HepG2 (cell line): ENCODE data around the gene P2RX7. TPM values are rescaled to one million over a fixed set of nuclear protein-coding genes. Genes with fewer than 3 reads are reported as not detected.

Source experiments
- ATAC-seq: fragments of 200-7000 bp; cut with Tn5 transposase; 3 replicates; pipeline ENCODE4 v1.9.1; 2020; ENCODE audit warnings: mild to moderate bottlenecking, moderate library complexity
- BruUV-seq: library from RNA; stranded (reverse); fragments of 400-500 nt; replicated peaks from 2 replicates; lab custom pipeline; 2021; lab: Mats Ljungman, UMichigan
- CTCF ChIA-PET: fragments of 300-600 bp; formaldehyde crosslinking; extraction: SDS; loops from one replicate; lab custom pipeline; 2021; ENCODE audit warnings: low total read pairs, inconsistent platforms, low intra/inter-chr PET ratio; lab: Yijun Ruan, JAX
- POLR2A ChIA-PET: fragments of 350-600 bp; sonication (Branson Sonifier 250); formaldehyde crosslinking; loops from one replicate; lab custom pipeline; 2020; ENCODE audit warnings: antibody characterized with exemption, inconsistent platforms; lab: Yijun Ruan, JAX
- DNase-seq: peaks from one replicate; pipeline ENCODE4 v3.0.0-alpha.2; 2015; ENCODE audit warnings: low spot score
- FAIRE-seq: peaks from 3 replicates; lab custom pipeline; 2011; peaks lifted over from hg19 to GRCh38; lab: Jason Lieb, UNC
- H2AFZ ChIP-seq: one replicate; pipeline ENCODE4 v1.6.1; 2011; ENCODE audit warnings: low read length, inconsistent platforms
- H3K27ac ChIP-seq: fragments of 300-600 bp; 3 replicates; pipeline ENCODE4 v1.8.0; 2011; ENCODE audit warnings: mixed run types, mild to moderate bottlenecking, mixed read lengths, low read length, inconsistent platforms; ENCODE audit not compliant: insufficient read depth; ENCODE audit errors: extremely low read length
- H3K27me3 ChIP-seq, 2 experiments: fragments of 200-600 bp in 1 of 2; 2 replicates in 1 of 2; 3 replicates in 1 of 2; pipeline versions ENCODE4 v1.6.0 to v1.8.0; 2011; ENCODE audit warnings: low read length in 2 of 2, mild to moderate bottlenecking in 2 of 2, moderate library complexity in 2 of 2, inconsistent platforms in 1 of 2; ENCODE audit not compliant: insufficient read depth in 2 of 2, control insufficient read depth in 1 of 2
- H3K36me3 ChIP-seq, 2 experiments: fragments of 200-600 bp in 1 of 2; replicated peaks in 1 of 2; 2 replicates in 1 of 2; 3 replicates in 1 of 2; pipeline versions ENCODE4 v1.5.1 to v1.8.0; 2011; ENCODE audit warnings: low read length in 2 of 2, inconsistent platforms in 1 of 2; ENCODE audit not compliant: insufficient read depth in 2 of 2, control insufficient read depth in 1 of 2
- H3K4me1 ChIP-seq: 2 replicates; pipeline ENCODE4 v1.5.1; 2012; ENCODE audit warnings: low read length, inconsistent platforms; ENCODE audit not compliant: insufficient read depth
- H3K4me2 ChIP-seq: 2 replicates; pipeline ENCODE4 v1.6.0; 2011; ENCODE audit warnings: low read depth, low read length, inconsistent platforms
- H3K4me3 ChIP-seq, 3 experiments: fragments of 200-600 bp in 1 of 3; sonication (generic), shearing (Covaris generic) in 1 of 3; replicated peaks in 1 of 3; 2 replicates each; pipeline ENCODE4 v1.5.1; 2011 to 2016; ENCODE audit warnings: low read length in 3 of 3, inconsistent platforms in 2 of 3, low read depth in 2 of 3, mild to moderate bottlenecking in 2 of 3, control low read depth in 1 of 3, mixed read lengths in 1 of 3; ENCODE audit not compliant: insufficient read depth in 1 of 3
- H3K79me2 ChIP-seq: one replicate; pipeline ENCODE4 v1.6.1; 2011; ENCODE audit warnings: low read length, inconsistent platforms; ENCODE audit not compliant: insufficient read depth
- H3K9ac ChIP-seq: 2 replicates; pipeline ENCODE4 v1.6.0; 2011; ENCODE audit warnings: mild to moderate bottlenecking, low read depth, low read length, inconsistent platforms; ENCODE audit not compliant: insufficient read depth
- H3K9me3 ChIP-seq: 2 replicates; pipeline ENCODE4 v1.5.1; 2012; ENCODE audit warnings: mild to moderate bottlenecking, low read length
- H4K20me1 ChIP-seq: 2 replicates; pipeline ENCODE4 v1.6.0; 2011; ENCODE audit warnings: inconsistent platforms, mild to moderate bottlenecking, low read length, moderate library complexity; ENCODE audit not compliant: insufficient read depth
- ATF7-NPFF ChIP-seq: sonication (generic); formaldehyde crosslinking; IDR thresholded peaks from 2 replicates; pipeline ENCODE4 v1.8.1; 2023; ENCODE audit warnings: mild to moderate bottlenecking, low read depth, missing genetic modification reagents, moderate library complexity
- CAMTA2 ChIP-seq: sonication (generic); formaldehyde crosslinking; IDR thresholded peaks from 2 replicates; pipeline ENCODE4 v1.4.0; 2020; ENCODE audit warnings: mild to moderate bottlenecking, missing genetic modification reagents, borderline replicate concordance
- CC2D1A ChIP-seq: sonication (generic); formaldehyde crosslinking; IDR thresholded peaks from 2 replicates; pipeline ENCODE4 v1.8.1; 2023; ENCODE audit warnings: mild to moderate bottlenecking, missing genetic modification reagents
- HHEX ChIP-seq: IDR thresholded peaks from 2 replicates; pipeline ENCODE4 v1.6.1; 2016; ENCODE audit warnings: control low read depth
- NBN ChIP-seq: fragments of 450-650 bp; conservative IDR thresholded peaks from 2 replicates; pipeline ENCODE4 v1.6.1; 2017
- POLR2AphosphoS5 ChIP-seq: IDR thresholded peaks from 2 replicates; pipeline ENCODE4 v1.6.1; 2012; ENCODE audit warnings: low read depth, low read length
- SKI ChIP-seq: fragments of 450-650 bp; IDR thresholded peaks from one replicate; pipeline ENCODE4 v1.6.1; 2018; ENCODE audit warnings: mild to moderate bottlenecking; ENCODE audit not compliant: partially characterized antibody
- SP140L ChIP-seq: sonication (generic); formaldehyde crosslinking; IDR thresholded peaks from 2 replicates; pipeline ENCODE4 v1.4.0; 2020; ENCODE audit warnings: missing genetic modification reagents, borderline replicate concordance
- TAF15 ChIP-seq: fragments of 200-400 bp; formaldehyde crosslinking; IDR thresholded peaks from one replicate; pipeline ENCODE4 v1.6.1; 2018; ENCODE audit warnings: mild to moderate bottlenecking, low read depth, low read length; ENCODE audit not compliant: poor library complexity, severe bottlenecking
- TCF7L2 ChIP-seq: IDR thresholded peaks from 2 replicates; pipeline ENCODE4 v1.6.1; 2011; ENCODE audit warnings: mild to moderate bottlenecking, low read depth, low read length, moderate library complexity
- ZFX ChIP-seq: sonication (generic); formaldehyde crosslinking; IDR thresholded peaks from 2 replicates; pipeline ENCODE4 v1.4.0; 2020; ENCODE audit warnings: mild to moderate bottlenecking, low read depth, missing genetic modification reagents, moderate library complexity
- ZMYM2 ChIP-seq: sonication (generic); formaldehyde crosslinking; IDR thresholded peaks from 2 replicates; pipeline ENCODE4 v1.8.0; 2022; ENCODE audit warnings: mild to moderate bottlenecking, missing genetic modification reagents
- ZNF546 ChIP-seq: sonication (generic); formaldehyde crosslinking; conservative IDR thresholded peaks from 2 replicates; pipeline ENCODE4 v1.8.1; 2023; ENCODE audit warnings: mild to moderate bottlenecking, missing genetic modification reagents
- ZNF629 ChIP-seq: sonication (generic); formaldehyde crosslinking; conservative IDR thresholded peaks from 2 replicates; pipeline ENCODE4 v1.5.0; 2020; ENCODE audit warnings: missing genetic modification reagents
- ZNF768 ChIP-seq: sonication (generic); formaldehyde crosslinking; IDR thresholded peaks from 2 replicates; pipeline ENCODE4 v1.4.0; 2020; ENCODE audit warnings: missing genetic modification reagents
- ZNF878 ChIP-seq: sonication (generic); formaldehyde crosslinking; IDR thresholded peaks from 2 replicates; pipeline ENCODE4 v1.8.1; 2023; ENCODE audit warnings: mild to moderate bottlenecking, missing genetic modification reagents, moderate library complexity
- ZSCAN9 ChIP-seq: IDR thresholded peaks from 2 replicates; pipeline ENCODE4 v1.6.1; 2016; ENCODE audit warnings: borderline replicate concordance
- WGBS: methylation state at CpG from one replicate; pipeline ENCODE4 v1.1.6; 2017; ENCODE audit warnings: low lambda C conversion rate; 5-methylcytosine and 5-hydroxymethylcytosine counted together
- in situ Hi-C: cut with HindIII; loops from 2 replicates; pipeline ENCODE4 v1.10.0; 2017; ENCODE audit warnings: low pct_unique_long_range_greater_than_20kb; ENCODE audit not compliant: extremely low pct_ligation_motif_present
- intact Hi-C: fragments of 100-400 bp; cut with micrococcal nuclease; formaldehyde crosslinking; loops from one replicate; pipeline ENCODE4 v1.10.0; 2022; ENCODE audit not compliant: unreplicated experiment
- polyA plus RNA-seq, 8 experiments: library from polyadenylated mRNA; depleted of rRNA in 3 of 8; stranded (reverse) in 7 of 8; unstranded in 1 of 8; fragments of >200 nt; fragmentation: Illumina TruSeq in 4 of 8; extraction: Trizol in 4 of 8; gene quantifications; 2 replicates each; pipeline versions ENCODE4 v1.2.1 to v1.2.3, GENCODE V29; 2011 to 2016; ENCODE audit warnings: low read depth in 4 of 8, missing spikeins in 1 of 8, mixed read lengths in 1 of 8; ENCODE audit not compliant: insufficient read depth in 1 of 8
- total RNA-seq, 5 experiments: library from RNA; depleted of rRNA; stranded (reverse); fragments of >200 nt; fragmentation: Illumina TruSeq; extraction: Trizol; gene quantifications; 2 replicates each; pipeline ENCODE4 v1.2.3, GENCODE V29; 2016; ENCODE audit warnings: low read depth in 1 of 5
- TF ChIP-seq, protein P1 (sequence below): IDR thresholded peaks from 2 replicates; pipeline ENCODE4 v1.6.1; 2016; ENCODE audit warnings: low read depth, missing genetic modification reagents, missing compliant biosample characterization
- TF ChIP-seq, protein P2 (sequence below): sonication (generic); formaldehyde crosslinking; IDR thresholded peaks from 2 replicates; pipeline ENCODE4 v1.4.0; 2020; ENCODE audit warnings: missing genetic modification reagents, low read depth, mild to moderate bottlenecking, borderline replicate concordance

The P2RX7 gene
- total and polyA plus RNA-seq, 2 of the 13 experiments (the other 11 are each of a cell fraction or from before 2014, with no cell fraction given): 0.13 to 0.73 TPM

DNA sequence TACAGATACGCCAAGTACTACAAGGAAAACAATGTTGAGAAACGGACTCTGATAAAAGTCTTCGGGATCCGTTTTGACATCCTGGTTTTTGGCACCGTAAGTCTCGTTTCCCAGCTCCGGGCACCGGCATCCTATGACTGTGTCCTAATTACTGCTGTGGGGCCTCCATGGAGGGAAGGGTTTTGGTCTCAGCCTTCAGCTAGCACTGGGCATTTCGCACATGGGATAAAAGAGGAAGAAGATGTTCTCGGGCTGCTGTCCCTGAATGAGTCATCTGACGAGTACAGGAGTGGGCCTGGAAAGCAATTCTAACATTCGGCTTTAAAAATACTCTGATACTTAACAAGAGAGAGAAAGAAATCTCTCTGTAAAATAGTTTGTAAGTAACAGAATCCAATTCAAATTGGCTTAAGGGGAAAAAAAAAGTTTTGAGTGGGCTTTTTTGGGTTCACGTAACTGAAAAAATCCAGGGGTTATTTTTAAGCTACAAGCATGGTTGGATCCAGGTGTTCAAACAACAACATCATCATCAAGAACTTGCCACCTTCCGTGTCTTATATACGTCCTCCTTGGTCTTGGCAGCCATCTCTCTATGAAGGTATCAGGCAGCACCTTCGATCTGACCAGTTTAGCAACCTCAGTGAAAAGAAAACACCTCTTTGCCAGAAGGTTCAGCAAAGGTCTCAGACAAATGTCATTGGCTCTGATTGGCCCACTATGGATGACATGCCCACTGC, 42.9 kb downstream of the P2RX7 start:
- WGBS: 54% methylated on average over 16 of the region's 16 CpGs
- H3K9me3 ChIP-seq: no peaks in the 10 kb centered on the region
- BruUV-seq: no TSS peak
- peaks cover 16% of the 10 kb centered on the region; the same call in 1 of the 2 replicates for H3K4me1 ChIP-seq
- H3K9ac ChIP-seq: no peak overlapping the region
- no peak overlapping the region for H2AFZ ChIP-seq
- ChIA-PET POLR2A (no interaction called here), CTCF (no interaction called here)
- ATAC-seq: no peak
- no peaks in the 10 kb centered on the region for H3K79me2 ChIP-seq
- FAIRE-seq: no peak
- no peaks in the 10 kb centered on the region; a peak in 1 of 5 replicates for H3K27me3 ChIP-seq
- no peak for DNase-seq
- intact Hi-C loops: no loop called here
- in situ Hi-C loops: no loop called here
- H3K27ac ChIP-seq: no peak overlapping the region
- no peak overlapping the region for H3K4me2 ChIP-seq
- no peak overlapping the region for H3K4me3 ChIP-seq
- H4K20me1 ChIP-seq: no peaks in the 10 kb centered on the region
- H3K36me3 ChIP-seq: no peaks in the 10 kb centered on the region
- TF ChIP-seq, protein P1, sequence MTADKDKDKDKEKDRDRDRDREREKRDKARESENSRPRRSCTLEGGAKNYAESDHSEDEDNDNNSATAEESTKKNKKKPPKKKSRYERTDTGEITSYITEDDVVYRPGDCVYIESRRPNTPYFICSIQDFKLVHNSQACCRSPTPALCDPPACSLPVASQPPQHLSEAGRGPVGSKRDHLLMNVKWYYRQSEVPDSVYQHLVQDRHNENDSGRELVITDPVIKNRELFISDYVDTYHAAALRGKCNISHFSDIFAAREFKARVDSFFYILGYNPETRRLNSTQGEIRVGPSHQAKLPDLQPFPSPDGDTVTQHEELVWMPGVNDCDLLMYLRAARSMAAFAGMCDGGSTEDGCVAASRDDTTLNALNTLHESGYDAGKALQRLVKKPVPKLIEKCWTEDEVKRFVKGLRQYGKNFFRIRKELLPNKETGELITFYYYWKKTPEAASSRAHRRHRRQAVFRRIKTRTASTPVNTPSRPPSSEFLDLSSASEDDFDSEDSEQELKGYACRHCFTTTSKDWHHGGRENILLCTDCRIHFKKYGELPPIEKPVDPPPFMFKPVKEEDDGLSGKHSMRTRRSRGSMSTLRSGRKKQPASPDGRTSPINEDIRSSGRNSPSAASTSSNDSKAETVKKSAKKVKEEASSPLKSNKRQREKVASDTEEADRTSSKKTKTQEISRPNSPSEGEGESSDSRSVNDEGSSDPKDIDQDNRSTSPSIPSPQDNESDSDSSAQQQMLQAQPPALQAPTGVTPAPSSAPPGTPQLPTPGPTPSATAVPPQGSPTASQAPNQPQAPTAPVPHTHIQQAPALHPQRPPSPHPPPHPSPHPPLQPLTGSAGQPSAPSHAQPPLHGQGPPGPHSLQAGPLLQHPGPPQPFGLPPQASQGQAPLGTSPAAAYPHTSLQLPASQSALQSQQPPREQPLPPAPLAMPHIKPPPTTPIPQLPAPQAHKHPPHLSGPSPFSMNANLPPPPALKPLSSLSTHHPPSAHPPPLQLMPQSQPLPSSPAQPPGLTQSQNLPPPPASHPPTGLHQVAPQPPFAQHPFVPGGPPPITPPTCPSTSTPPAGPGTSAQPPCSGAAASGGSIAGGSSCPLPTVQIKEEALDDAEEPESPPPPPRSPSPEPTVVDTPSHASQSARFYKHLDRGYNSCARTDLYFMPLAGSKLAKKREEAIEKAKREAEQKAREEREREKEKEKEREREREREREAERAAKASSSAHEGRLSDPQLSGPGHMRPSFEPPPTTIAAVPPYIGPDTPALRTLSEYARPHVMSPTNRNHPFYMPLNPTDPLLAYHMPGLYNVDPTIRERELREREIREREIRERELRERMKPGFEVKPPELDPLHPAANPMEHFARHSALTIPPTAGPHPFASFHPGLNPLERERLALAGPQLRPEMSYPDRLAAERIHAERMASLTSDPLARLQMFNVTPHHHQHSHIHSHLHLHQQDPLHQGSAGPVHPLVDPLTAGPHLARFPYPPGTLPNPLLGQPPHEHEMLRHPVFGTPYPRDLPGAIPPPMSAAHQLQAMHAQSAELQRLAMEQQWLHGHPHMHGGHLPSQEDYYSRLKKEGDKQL: no peak
- TF ChIP-seq CAMTA2 (CRISPR knock-in tag) (no peak), SKI (no peak), ZMYM2 (CRISPR knock-in tag) (no peak), ZFX (no peak), ZNF629 (CRISPR knock-in tag) (no peak), SP140L (CRISPR knock-in tag) (no peak), TCF7L2 (no peak), TAF15 (no peak), ZNF546 (CRISPR knock-in tag) (no peak), ZNF878 (CRISPR knock-in tag) (no peak), HHEX (CRISPR knock-in tag) (no peak), CC2D1A (CRISPR knock-in tag) (no peak), ZSCAN9 (CRISPR knock-in tag) (no peak), ATF7-NPFF (CRISPR knock-in tag) (no peak), ZNF768 (CRISPR knock-in tag) (no peak), NBN (no peak), POLR2AphosphoS5 (no peak)
- TF ChIP-seq, protein P2, sequence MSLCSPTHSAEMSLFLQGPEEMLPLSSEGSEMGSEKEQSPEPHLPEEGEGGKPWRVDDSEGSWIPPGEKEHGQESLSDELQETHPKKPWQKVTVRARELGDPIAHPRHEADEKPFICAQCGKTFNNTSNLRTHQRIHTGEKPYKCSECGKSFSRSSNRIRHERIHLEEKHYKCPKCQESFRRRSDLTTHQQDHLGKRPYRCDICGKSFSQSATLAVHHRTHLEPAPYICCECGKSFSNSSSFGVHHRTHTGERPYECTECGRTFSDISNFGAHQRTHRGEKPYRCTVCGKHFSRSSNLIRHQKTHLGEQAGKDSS (CRISPR knock-in tag): no peak
